Keratinocyte (primary cell): ENCODE data around the gene RRP9. TPM values are rescaled to one million over a fixed set of nuclear protein-coding genes. Genes with fewer than 3 reads are reported as not detected.

Experiments
- DNase-seq: peaks from one replicate; pipeline ENCODE4 v3.0.0-alpha.2; 2011; ENCODE audit warnings: low read depth, missing footprints, low spot score
- FAIRE-seq: peaks from 2 replicates; lab custom pipeline; 2011; peaks lifted over from hg19 to GRCh38; lab: Jason Lieb, UNC
- H2AFZ ChIP-seq: 2 replicates; pipeline ENCODE4 v1.6.0; 2012; ENCODE audit warnings: low read length, control low read depth, inconsistent platforms; ENCODE audit not compliant: control insufficient read depth
- H3K27ac ChIP-seq: 2 replicates; pipeline ENCODE4 v1.5.1; 2011; ENCODE audit warnings: low read length; ENCODE audit not compliant: control insufficient read depth, insufficient read depth
- H3K27me3 ChIP-seq: 3 replicates; pipeline ENCODE4 v1.6.0; 2011; ENCODE audit warnings: low read length; ENCODE audit not compliant: control insufficient read depth, insufficient read depth; ENCODE audit errors: extremely low read depth
- H3K36me3 ChIP-seq, 2 experiments: 2 replicates in 1 of 2; 3 replicates in 1 of 2; pipeline ENCODE4 v1.5.1; 2011; ENCODE audit warnings: low read length in 2 of 2, mild to moderate bottlenecking in 1 of 2; ENCODE audit not compliant: control insufficient read depth in 2 of 2, insufficient read depth in 2 of 2; ENCODE audit errors: extremely low read depth in 1 of 2
- H3K4me1 ChIP-seq: 3 replicates; pipeline ENCODE4 v1.5.1; 2011; ENCODE audit warnings: low read length; ENCODE audit not compliant: control insufficient read depth, insufficient read depth; ENCODE audit errors: extremely low read depth
- H3K4me2 ChIP-seq: 3 replicates; pipeline ENCODE4 v1.6.0; 2011; ENCODE audit warnings: low read depth, low read length; ENCODE audit not compliant: control insufficient read depth, insufficient read depth; ENCODE audit errors: extremely low read depth
- H3K4me3 ChIP-seq, 3 experiments: fragments of 200-600 bp in 1 of 3; sonication (generic) in 1 of 3; 2 replicates in 2 of 3; 3 replicates in 1 of 3; pipeline ENCODE4 v1.5.1; 2011 to 2016; ENCODE audit warnings: low read length in 3 of 3, mild to moderate bottlenecking in 3 of 3, control low read depth in 2 of 3, inconsistent platforms in 1 of 3, low read depth in 1 of 3, mixed read lengths in 1 of 3, mixed run types in 1 of 3, moderate library complexity in 1 of 3; ENCODE audit not compliant: control insufficient read depth in 2 of 3, insufficient read depth in 2 of 3; ENCODE audit errors: extremely low read depth in 1 of 3
- H3K79me2 ChIP-seq: 2 replicates; pipeline ENCODE4 v1.6.0; 2012; ENCODE audit warnings: low read length; ENCODE audit not compliant: control insufficient read depth, insufficient read depth
- H3K9ac ChIP-seq: 3 replicates; pipeline ENCODE4 v1.6.0; 2011; ENCODE audit warnings: low read length; ENCODE audit not compliant: control insufficient read depth, insufficient read depth; ENCODE audit errors: extremely low read depth
- H3K9me1 ChIP-seq: 3 replicates; pipeline ENCODE4 v1.6.0; 2011; ENCODE audit warnings: low read length; ENCODE audit not compliant: control insufficient read depth, insufficient read depth; ENCODE audit errors: extremely low read depth
- H3K9me3 ChIP-seq: 2 replicates; pipeline ENCODE4 v1.5.1; 2012; ENCODE audit warnings: low read depth, low read length; ENCODE audit not compliant: control insufficient read depth
- H4K20me1 ChIP-seq: 3 replicates; pipeline ENCODE4 v1.6.0; 2011; ENCODE audit warnings: low read length; ENCODE audit not compliant: control insufficient read depth, insufficient read depth; ENCODE audit errors: extremely low read depth
- CTCF ChIP-seq, 3 experiments: IDR thresholded peaks in 1 of 3; conservative IDR thresholded peaks in 1 of 3; optimal IDR thresholded peaks in 1 of 3; 2 replicates in 2 of 3; 3 replicates in 1 of 3; pipeline versions ENCODE3 to v1.5.1; 2011; ENCODE audit warnings: low read length in 3 of 3, mild to moderate bottlenecking in 3 of 3, moderate library complexity in 2 of 3, control low read depth in 1 of 3, inconsistent platforms in 1 of 3; ENCODE audit not compliant: insufficient read depth in 2 of 3; ENCODE audit errors: extremely low read depth in 1 of 3
- EZH2 ChIP-seq: IDR thresholded peaks from one replicate; pipeline ENCODE4 v1.6.1; 2012; ENCODE audit warnings: inconsistent platforms, mild to moderate bottlenecking, low read length, moderate library complexity
- dilution Hi-C: fragments of 300-500 bp; cut with MboI; formaldehyde crosslinking; loops from one replicate; pipeline ENCODE4 v1.7.0; 2020; ENCODE audit warnings: low sequenced_read_pairs; ENCODE audit not compliant: extremely low pct_ligation_motif_present
- polyA plus RNA-seq, 5 experiments: library from polyadenylated mRNA; depleted of rRNA in 3 of 5; stranded (reverse) in 3 of 5; stranded (forward) in 1 of 5; unstranded in 1 of 5; fragments of >200 nt; gene quantifications; 1 replicate in 1 of 5; 2 replicates in 3 of 5; 3 replicates in 1 of 5; pipeline versions ENCODE4 v1.2.1 to v1.2.3, GENCODE V29; 2011 to 2012; ENCODE audit warnings: missing spikeins in 2 of 5, low read depth in 1 of 5, low replicate concordance in 1 of 5

RRP9 gene
- polyA plus RNA-seq, 1 donor (not counting 4 experiments of a cell fraction or from before 2014, with no cell fraction given): 21.8 TPM

- no peaks in the 10 kb centered on the region for H3K4me1 ChIP-seq
- dilution Hi-C loops: no loop called here
- H4K20me1 ChIP-seq: peaks cover 4% of the 10 kb centered on the region
- no peaks in the 10 kb centered on the region for H3K79me2 ChIP-seq
- no peak overlapping the region for H2AFZ ChIP-seq
- no peak for FAIRE-seq
- no peaks in the 10 kb centered on the region for H3K9me1 ChIP-seq
- no peak overlapping the region for H3K4me2 ChIP-seq
- H3K4me3 ChIP-seq: no peak overlapping the region
- H3K27me3 ChIP-seq: no peaks in the 10 kb centered on the region
- TF ChIP-seq CTCF (optimal IDR thresholded peaks at IDR 0.05 in 1 of 3, IDR thresholded peaks at IDR 0.05 in 1 of 3, conservative IDR thresholded peaks at IDR 0.05 in 1 of 3; ENCODE audit: extremely low read depth in 1 of 3, insufficient read depth in 2 of 3, low read length in 3 of 3) (no peak), EZH2 (no peak)
- peaks cover 25 to 40% of the 10 kb centered on the region in 2 experiments for H3K36me3 ChIP-seq
- no peak overlapping the region for H3K27ac ChIP-seq
- H3K9ac ChIP-seq: no peak overlapping the region
- DNase-seq: no peak
- H3K9me3 ChIP-seq: no peaks in the 10 kb centered on the region
Observed at GRCh38 chr3:51932471-51933370, 9.0 kb downstream of the RRP9 start.

GRCh38 chr3:51931756-51932155, 9.9 kb downstream of the RRP9 start:
- Histone ChIP-seq H3K4me2 (no peak overlapping the region), H3K9ac (no peak overlapping the region), H3K9me1 (no peaks in the 10 kb centered on the region), H3K27ac (no peak overlapping the region), H3K36me3 (peaks cover 16 to 32% of the 10 kb centered on the region in 2 experiments), H3K9me3 (no peaks in the 10 kb centered on the region), H2AFZ (no peak overlapping the region), H3K27me3 (no peaks in the 10 kb centered on the region), H3K4me1 (no peaks in the 10 kb centered on the region), H4K20me1 (peaks cover 4% of the 10 kb centered on the region), H3K79me2 (no peaks in the 10 kb centered on the region), H3K4me3 (no peak overlapping the region)
- DNase-seq: no peak
- no peak for TF ChIP-seq EZH2
- TF ChIP-seq CTCF (optimal IDR thresholded peaks at IDR 0.05 in 1 of 3, IDR thresholded peaks at IDR 0.05 in 1 of 3, conservative IDR thresholded peaks at IDR 0.05 in 1 of 3; ENCODE audit: extremely low read depth in 1 of 3, insufficient read depth in 2 of 3, low read length in 3 of 3): no peak
- no peak for FAIRE-seq
- dilution Hi-C loops: no loop called here
